ENCODE results near the gene HLA-DMA. TPM values are rescaled to one million over a fixed set of nuclear protein-coding genes. Genes with fewer than 3 reads are reported as not detected.
A peak's percentile ranks its signal among the peaks of the same experiment; 100 is the strongest.

Gene HLA-DMA
- total and polyA plus RNA-seq, 9 of the 15 experiments (the other 6 are each of a cell fraction or from before 2014, with no cell fraction given), result 0.13 to 0.83 (median 0.51) TPM

- TF ChIP-seq CTBP1 (IDR thresholded peaks at IDR 0.05; ENCODE audit: borderline replicate concordance) (peak; percentile 90), SAP30 (IDR thresholded peaks at IDR 0.05; ENCODE audit: borderline replicate concordance, insufficient read depth, low read depth, low read length, poor library complexity, severe bottlenecking) (peak; percentile 38), RNF2 (IDR thresholded peaks at IDR 0.05) (peak; percentile 93), MITF (IDR thresholded peaks at IDR 0.05) (0 out of 2 replicates have a peak, but pooled peaks have one; percentile 28), PBX2 (CRISPR knock-in tag; IDR thresholded peaks at IDR 0.05; ENCODE audit: low read depth) (no peak), PBX2 (tag; conservative IDR thresholded peaks at IDR 0.05; ENCODE audit: low read depth) (no peak), ZNF699 (CRISPR knock-in tag; IDR thresholded peaks at IDR 0.05; ENCODE audit: insufficient replicate concordance) (no peak), ZNF589 (CRISPR knock-in tag; IDR thresholded peaks at IDR 0.05; ENCODE audit: low read depth) (peak; percentile 71), HOMEZ (CRISPR knock-in tag; IDR thresholded peaks at IDR 0.05) (no peak), ZNF384 (IDR thresholded peaks at IDR 0.05; ENCODE audit: low read depth, low read length) (no peak), SETDB1 (IDR thresholded peaks at IDR 0.05; ENCODE audit: low read length) (no peak), SMARCA5 (IDR thresholded peaks at IDR 0.05) (no peak)
- TF ChIP-seq, protein P1, sequence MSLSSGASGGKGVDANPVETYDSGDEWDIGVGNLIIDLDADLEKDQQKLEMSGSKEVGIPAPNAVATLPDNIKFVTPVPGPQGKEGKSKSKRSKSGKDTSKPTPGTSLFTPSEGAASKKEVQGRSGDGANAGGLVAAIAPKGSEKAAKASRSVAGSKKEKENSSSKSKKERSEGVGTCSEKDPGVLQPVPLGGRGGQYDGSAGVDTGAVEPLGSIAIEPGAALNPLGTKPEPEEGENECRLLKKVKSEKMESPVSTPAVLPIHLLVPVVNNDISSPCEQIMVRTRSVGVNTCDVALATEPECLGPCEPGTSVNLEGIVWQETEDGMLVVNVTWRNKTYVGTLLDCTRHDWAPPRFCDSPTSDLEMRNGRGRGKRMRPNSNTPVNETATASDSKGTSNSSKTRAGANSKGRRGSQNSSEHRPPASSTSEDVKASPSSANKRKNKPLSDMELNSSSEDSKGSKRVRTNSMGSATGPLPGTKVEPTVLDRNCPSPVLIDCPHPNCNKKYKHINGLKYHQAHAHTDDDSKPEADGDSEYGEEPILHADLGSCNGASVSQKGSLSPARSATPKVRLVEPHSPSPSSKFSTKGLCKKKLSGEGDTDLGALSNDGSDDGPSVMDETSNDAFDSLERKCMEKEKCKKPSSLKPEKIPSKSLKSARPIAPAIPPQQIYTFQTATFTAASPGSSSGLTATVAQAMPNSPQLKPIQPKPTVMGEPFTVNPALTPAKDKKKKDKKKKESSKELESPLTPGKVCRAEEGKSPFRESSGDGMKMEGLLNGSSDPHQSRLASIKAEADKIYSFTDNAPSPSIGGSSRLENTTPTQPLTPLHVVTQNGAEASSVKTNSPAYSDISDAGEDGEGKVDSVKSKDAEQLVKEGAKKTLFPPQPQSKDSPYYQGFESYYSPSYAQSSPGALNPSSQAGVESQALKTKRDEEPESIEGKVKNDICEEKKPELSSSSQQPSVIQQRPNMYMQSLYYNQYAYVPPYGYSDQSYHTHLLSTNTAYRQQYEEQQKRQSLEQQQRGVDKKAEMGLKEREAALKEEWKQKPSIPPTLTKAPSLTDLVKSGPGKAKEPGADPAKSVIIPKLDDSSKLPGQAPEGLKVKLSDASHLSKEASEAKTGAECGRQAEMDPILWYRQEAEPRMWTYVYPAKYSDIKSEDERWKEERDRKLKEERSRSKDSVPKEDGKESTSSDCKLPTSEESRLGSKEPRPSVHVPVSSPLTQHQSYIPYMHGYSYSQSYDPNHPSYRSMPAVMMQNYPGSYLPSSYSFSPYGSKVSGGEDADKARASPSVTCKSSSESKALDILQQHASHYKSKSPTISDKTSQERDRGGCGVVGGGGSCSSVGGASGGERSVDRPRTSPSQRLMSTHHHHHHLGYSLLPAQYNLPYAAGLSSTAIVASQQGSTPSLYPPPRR (CRISPR knock-in tag; IDR thresholded peaks at IDR 0.05; ENCODE audit: borderline replicate concordance), result no peak
- TF ChIP-seq, protein P2, sequence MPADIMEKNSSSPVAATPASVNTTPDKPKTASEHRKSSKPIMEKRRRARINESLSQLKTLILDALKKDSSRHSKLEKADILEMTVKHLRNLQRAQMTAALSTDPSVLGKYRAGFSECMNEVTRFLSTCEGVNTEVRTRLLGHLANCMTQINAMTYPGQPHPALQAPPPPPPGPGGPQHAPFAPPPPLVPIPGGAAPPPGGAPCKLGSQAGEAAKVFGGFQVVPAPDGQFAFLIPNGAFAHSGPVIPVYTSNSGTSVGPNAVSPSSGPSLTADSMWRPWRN (IDR thresholded peaks at IDR 0.05; ENCODE audit: low read depth), result peak; percentile 55; the same call in 1 of the 2 replicates
Measured at GRCh38 chr6:32968093-32968866, 15.4 kb upstream of the HLA-DMA start, which contains the start of gene BRD2 (continued).

Measured in K562 (cell line).